Adipose tissue (tissue), 3 donors: Measurements from ENCODE around the gene RFPL1. TPM values are rescaled to one million over a fixed set of nuclear protein-coding genes. Genes with fewer than 3 reads are reported as not detected.

Experiments used
- H3K27ac ChIP-seq: one replicate; pipeline ENCODE4 v1.5.1; 2013; ENCODE audit warnings: low read depth, low read length
- whole genome bisulfite sequencing, 3 donors: extraction: QIAGEN DNeasy Blood & Tissue Kit; methylation state at CpG; one replicate each; pipeline ENCODE4 v1.1.7; 2013; 5-methylcytosine and 5-hydroxymethylcytosine counted together
- polyA plus RNA-seq, 3 donors: library from polyadenylated mRNA; stranded (reverse); fragments of 200-250 nt; gene quantifications; one replicate each; pipeline ENCODE4 v1.2.3, GENCODE V29; 2013
- donor health status: healthy with polysubstance abuse.
- donor health status: Bipolar disorder and iron deficiency.
- donor health status: healthy.

The RFPL1 gene
- polyA plus RNA-seq, 3 donors = 0.06 TPM; not detected in 2

GRCh38 chr22:29434288-29434687 is 4.1 kb upstream of the RFPL1 start:
- H3K27ac ChIP-seq = no peak overlapping the region
- WGBS, 3 donors = 83 to 91% (median 89%) methylated on average over 7 of the region's 7 CpGs

GRCh38 chr22:29435236-29436136 is 2.9 kb upstream of the RFPL1 start:
- no peak overlapping the region for H3K27ac ChIP-seq
- 53 to 77% (median 63%) methylated on average over 5 of the region's 5 CpGs for WGBS, 3 donors

GRCh38 chr22:29442976-29443375 is 4.6 kb downstream of the RFPL1 start:
- 29 to 60% (median 53%) methylated on average over 1 of the region's 1 CpG for WGBS, 3 donors
- H3K27ac ChIP-seq = no peak overlapping the region

GRCh38 chr22:29443452-29443851 is 5.1 kb downstream of the RFPL1 start:
- no peak overlapping the region for H3K27ac ChIP-seq
- 59 to 80% (median 79%) methylated on average over 6 of the region's 6 CpGs for WGBS, 3 donors

- H3K27ac ChIP-seq = no peak overlapping the region
- WGBS, 3 donors = 50 to 64% (median 60%) methylated on average over 14 of the region's 14 CpGs
These were observed 5.7 kb downstream of the RFPL1 start for GRCh38 chr22:29443861-29444792.

- H3K27ac ChIP-seq = no peak overlapping the region
- WGBS, 3 donors = 67 to 88% (median 83%) methylated on average over 4 of the region's 4 CpGs
These were observed 7.1 kb downstream of the RFPL1 start for GRCh38 chr22:29445508-29445907.

- WGBS, 3 donors = 85 to 89% (median 86%) methylated on average over 5 of the region's 5 CpGs
- H3K27ac ChIP-seq = no peak overlapping the region
These were observed 9.5 kb downstream of the RFPL1 start for GRCh38 chr22:29447906-29448305.

GRCh38 chr22:29449296-29449875 is 11.0 kb downstream of the RFPL1 start:
- no peak overlapping the region for H3K27ac ChIP-seq
- WGBS, 3 donors = 92 to 96% (median 94%) methylated on average over 10 to 11 of the region's 11 CpGs

GRCh38 chr22:29450222-29450621 is 11.8 kb downstream of the RFPL1 start:
- WGBS, 3 donors = 79 to 86% (median 84%) methylated on average over 8 of the region's 8 CpGs
- H3K27ac ChIP-seq = no peak overlapping the region

- no peak overlapping the region for H3K27ac ChIP-seq
- WGBS, 3 donors = 86 to 95% (median 89%) methylated on average over 4 of the region's 4 CpGs
These were observed 13.5 kb downstream of the RFPL1 start for GRCh38 chr22:29451863-29452262.

- H3K27ac ChIP-seq = no peak overlapping the region
- WGBS, 3 donors = 63 to 84% (median 66%) methylated on average over 8 of the region's 8 CpGs
These were observed 15.9 kb downstream of the RFPL1 start for GRCh38 chr22:29454276-29454675.

GRCh38 chr22:29456211-29456671 is 17.9 kb downstream of the RFPL1 start:
- 66 to 78% (median 69%) methylated on average over 9 of the region's 9 CpGs for WGBS, 3 donors
- H3K27ac ChIP-seq = no peak overlapping the region

- WGBS, 3 donors = 32 to 40% (median 38%) methylated on average over 4 of the region's 4 CpGs
- H3K27ac ChIP-seq = no peak overlapping the region
These were observed 19.3 kb downstream of the RFPL1 start for GRCh38 chr22:29457730-29458129.

GRCh38 chr22:29458551-29458950 is 20.2 kb downstream of the RFPL1 start:
- no peak overlapping the region for H3K27ac ChIP-seq

- WGBS, 3 donors = 65 to 75% (median 69%) methylated on average over 9 of the region's 9 CpGs
- no peak overlapping the region for H3K27ac ChIP-seq
These were observed 21.4 kb downstream of the RFPL1 start for GRCh38 chr22:29459773-29460172.

GRCh38 chr22:29461263-29461662 is 22.9 kb downstream of the RFPL1 start:
- WGBS, 3 donors = 87 to 92% (median 90%) methylated on average over 5 of the region's 5 CpGs
- H3K27ac ChIP-seq = no peak overlapping the region

- no peak overlapping the region for H3K27ac ChIP-seq
- WGBS, 3 donors = 85 to 91% (median 90%) methylated on average over 6 to 7 of the region's 7 CpGs
These were observed 25.2 kb downstream of the RFPL1 start for GRCh38 chr22:29463629-29464028.

GRCh38 chr22:29464581-29464980 is 26.2 kb downstream of the RFPL1 start:
- no peak overlapping the region for H3K27ac ChIP-seq
- 83 to 88% (median 84%) methylated on average over 7 of the region's 7 CpGs for whole genome bisulfite sequencing, 3 donors

GRCh38 chr22:29469755-29470154 is 31.4 kb downstream of the RFPL1 start:
- H3K27ac ChIP-seq = no peak overlapping the region
- 42 to 72% (median 69%) methylated on average over 9 of the region's 9 CpGs for WGBS, 3 donors
